GM19099 (cell line): Measurements from ENCODE around the gene PCED1B.

Source experiments
- POLR2A ChIP-seq: IDR thresholded peaks from 3 replicates; pipeline ENCODE4 v1.6.1; 2011; ENCODE audit warnings: low read depth; ENCODE audit not compliant: insufficient read length; ENCODE audit errors: extremely low read depth

Gene PCED1B

DNA sequence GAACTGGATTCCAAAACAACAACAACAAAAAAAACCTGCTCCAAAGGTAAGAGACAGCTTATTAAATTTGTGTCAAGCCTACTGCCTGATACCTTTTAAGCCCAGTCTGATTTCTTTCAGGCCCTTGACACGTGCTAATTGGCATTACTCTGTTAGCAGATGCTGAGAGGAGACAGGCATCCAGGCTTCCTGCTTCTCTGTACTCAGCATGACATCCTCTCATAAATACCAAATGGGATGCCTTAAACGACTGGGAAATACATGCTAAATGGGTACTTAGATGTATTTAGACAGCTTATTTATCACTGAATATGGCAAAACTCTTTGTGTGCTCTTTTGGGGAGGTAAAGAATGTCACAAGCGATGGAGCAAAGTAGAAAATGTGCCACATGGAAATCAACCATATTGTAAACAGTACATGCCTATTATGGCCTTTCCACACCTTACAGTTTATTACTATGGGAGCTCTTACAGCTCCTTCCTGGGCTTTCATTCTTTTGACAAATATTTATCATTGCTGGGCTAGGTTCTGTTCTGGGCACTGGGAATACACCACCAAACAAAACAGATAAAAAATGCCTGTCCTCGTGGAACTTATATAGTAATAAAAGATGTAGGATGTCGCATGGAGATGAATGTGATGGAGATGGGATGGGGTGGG lies 11.5 kb upstream of the PCED1B start:
- TF ChIP-seq POLR2A = no peak

GRCh38 chr12:47068539-47068938 lies 10.9 kb upstream of the PCED1B start:
- TF ChIP-seq POLR2A = no peak

DNA sequence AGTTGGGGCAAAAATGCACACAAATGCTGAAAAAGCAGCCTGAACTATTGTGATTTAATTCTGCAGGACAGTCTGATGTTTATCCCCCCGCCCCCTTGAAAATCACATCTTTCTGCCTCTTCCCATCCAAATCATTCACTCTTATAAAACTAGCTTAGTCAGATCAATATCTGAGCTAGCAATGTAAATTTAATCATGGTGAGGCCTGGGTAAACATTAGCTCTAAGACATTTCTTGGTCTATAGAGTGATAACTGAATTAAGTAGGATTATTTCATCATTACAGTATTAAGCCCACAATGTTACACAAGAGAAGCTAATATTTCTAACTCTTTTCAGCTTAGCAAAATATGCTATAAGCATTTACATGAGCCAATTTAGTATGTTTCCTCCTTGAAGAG lies 9.1 kb upstream of the PCED1B start:
- no peak for TF ChIP-seq POLR2A

DNA sequence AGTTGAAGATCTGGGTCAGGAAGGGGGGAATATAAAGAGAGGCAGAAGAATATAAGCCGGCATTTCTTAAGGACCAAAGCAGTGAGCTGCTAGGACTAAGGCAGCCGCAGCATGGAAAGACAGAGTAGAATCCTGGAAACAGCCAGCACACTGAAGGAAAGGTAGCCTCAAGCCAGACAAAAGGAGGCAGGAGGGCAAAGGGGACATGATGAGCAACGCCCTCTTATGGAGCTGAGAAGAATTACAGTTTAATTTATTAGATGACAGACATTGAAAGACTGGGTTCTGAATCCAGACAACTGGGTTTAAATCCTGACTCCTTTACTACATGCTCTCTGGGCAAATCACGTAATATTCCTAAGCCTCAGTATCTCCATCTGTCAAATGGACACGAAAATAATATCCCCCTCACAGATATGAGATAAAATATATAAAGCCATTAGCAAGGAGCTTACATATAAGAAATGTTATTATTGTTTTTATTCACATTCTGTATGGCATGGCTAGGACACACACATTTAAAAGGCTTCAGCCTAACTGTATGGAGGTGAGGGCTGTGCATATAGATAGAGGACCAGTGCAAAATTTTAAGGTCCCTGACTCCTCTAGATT lies 8.1 kb upstream of the PCED1B start:
- TF ChIP-seq POLR2A = no peak

DNA sequence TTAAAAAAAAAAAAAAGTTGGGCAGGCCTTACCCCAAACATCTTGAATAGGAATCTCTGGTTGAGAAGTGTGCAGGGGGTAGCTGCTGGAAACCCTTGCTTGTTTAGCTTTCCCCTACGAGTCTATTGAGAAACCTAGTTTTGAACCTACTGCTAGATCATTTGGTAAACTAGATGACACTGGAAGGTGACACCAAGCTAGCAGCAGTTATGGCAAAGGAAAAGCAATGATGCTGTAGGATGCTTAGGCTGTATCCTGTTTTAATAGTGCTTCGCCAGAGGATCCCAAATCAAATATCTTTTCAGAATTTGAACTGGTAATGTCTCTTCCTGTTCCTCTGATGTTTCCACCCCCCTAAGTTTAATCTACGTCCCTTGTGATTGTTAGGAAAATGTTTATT lies 5.5 kb upstream of the PCED1B start:
- TF ChIP-seq POLR2A = no peak

GRCh38 chr12:47074757-47075156 lies 4.7 kb upstream of the PCED1B start:
- no peak for TF ChIP-seq POLR2A

DNA sequence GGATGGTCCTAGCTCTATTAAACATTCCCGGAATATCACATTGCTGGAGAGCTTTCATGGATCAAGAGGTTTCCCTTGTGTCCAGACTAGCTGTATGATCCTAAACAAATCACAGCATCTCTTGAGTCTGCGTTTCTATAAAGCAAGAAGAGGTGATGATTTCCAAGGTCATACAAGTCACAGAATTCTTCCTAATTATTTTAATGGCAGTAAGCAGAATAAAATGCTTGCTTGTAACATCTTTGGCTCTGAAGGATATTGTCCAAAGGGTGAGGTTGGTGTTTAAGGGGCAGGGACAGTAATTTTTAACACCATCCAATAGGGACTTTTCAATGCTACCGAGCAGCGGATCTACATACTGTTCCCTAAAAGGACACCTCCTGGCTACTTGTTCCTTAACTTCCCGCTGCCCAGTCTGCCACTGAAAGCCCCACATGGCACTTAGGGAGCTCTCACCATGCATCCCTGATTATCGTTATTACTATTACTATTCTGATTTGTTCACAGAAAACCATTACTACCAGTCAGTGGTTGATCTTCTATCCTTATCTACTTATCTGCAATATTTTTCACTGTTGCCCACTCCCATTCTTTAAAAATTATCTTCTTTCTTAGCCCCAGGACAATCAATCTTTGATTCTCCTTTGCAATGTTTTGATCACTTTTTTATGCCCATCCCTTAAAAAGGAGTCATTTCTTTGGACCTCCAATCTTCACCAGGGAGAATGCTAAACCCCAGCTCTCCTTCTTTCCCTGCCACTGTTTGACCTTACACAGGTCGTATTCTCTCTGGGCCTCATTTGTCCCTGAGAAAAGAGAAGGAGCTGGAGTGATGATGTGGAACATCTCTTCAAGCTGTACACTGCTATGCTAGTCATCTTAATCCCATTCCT lies 4.0 kb upstream of the PCED1B start:
- no peak for TF ChIP-seq POLR2A

- TF ChIP-seq POLR2A = no peak
Observed at GRCh38 chr12:47077206-47078085, 2.0 kb upstream of the PCED1B start.

- TF ChIP-seq POLR2A = no peak
Observed at GRCh38 chr12:47078086-47078395, 1.4 kb upstream of the PCED1B start.

DNA sequence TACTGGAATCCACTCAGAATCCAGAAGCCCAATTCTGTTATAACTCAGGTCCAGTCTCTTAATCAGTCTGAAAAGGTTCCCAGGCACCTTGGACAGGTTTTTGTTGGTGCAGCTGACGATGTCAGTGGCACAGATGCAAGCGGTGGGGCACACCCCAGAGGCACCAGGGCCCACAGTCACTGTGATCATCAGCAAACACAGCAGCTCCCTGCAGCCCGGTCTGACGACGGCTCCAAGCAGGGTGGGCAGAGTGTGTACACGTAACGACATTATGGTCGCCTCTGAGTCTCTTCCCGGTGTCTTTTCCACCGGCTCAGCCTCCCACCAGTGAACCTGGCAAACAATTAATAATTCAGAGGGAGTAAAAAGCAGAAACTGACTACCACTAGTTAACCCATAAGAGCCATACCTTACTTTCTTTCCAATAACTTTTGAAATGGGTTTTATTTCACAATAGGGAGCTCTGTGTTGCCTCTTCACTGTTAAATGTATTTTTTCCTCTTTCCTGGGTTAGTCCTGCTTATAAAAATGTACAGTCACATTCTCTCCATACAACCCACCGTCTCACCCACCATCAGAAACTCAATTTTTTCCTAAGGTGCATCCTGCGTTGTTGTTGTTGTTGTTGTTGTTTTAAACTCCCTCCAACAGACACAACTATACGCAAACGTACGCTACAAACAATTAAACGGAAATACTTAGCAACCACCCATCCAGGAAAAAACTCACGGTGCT lies 521 bp upstream of the PCED1B start:
- TF ChIP-seq POLR2A = no peak

- no peak for TF ChIP-seq POLR2A
Observed at GRCh38 chr12:47079981-47080724, 732 bp downstream of the PCED1B start.

DNA sequence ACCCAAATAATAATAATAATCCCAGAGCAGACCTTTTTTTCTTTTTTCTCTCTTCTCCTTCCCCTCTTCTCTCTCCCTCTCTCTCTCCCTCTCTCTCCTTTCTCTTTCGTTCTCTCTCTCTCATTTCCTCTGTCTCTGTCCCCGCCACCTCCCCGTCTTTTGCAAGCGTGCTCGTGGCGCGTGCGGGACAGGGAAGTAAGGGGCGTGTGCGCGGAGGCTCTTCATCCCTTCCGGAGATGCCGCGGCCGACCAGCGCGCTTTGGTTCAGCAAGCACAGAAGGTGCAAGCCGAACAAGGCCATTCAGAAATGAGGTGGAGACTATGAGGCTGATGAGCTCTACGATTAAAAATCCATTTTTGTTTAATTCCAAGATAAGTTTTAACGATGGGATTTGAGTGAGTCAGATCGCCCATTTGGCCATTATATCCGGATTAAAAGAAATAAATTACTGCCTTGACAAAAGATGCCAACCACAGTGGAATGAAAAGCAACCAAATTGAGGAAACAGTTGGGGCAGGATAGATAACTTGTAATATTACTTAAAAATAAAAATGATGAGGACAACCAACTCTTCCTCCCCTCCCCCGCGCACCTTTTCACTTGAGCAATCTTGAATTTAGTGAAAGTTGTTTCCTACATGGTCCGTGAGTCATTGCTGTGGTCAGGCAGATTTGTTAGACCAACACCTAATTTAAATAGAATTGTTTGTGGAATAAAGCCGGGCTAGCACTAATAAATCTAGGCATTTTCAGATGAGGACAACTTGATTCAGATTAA lies 1.5 kb downstream of the PCED1B start:
- TF ChIP-seq POLR2A = no peak

GRCh38 chr12:47082283-47082682 lies 2.9 kb downstream of the PCED1B start:
- no peak for TF ChIP-seq POLR2A
